Loucy (cell line): ENCODE data around the gene KDM4B.

Experiments
- H2AFZ ChIP-seq: fragments of 200-600 bp; sonication (generic); 2 replicates; pipeline ENCODE4 v1.6.0; 2016; ENCODE audit warnings: antibody characterized with exemption, mild to moderate bottlenecking, low read length, moderate library complexity
- H3F3A ChIP-seq: fragments of 200-600 bp; 2 replicates; pipeline ENCODE4 v1.6.0; 2016; ENCODE audit warnings: antibody characterized with exemption, low read depth, mild to moderate bottlenecking
- H3K27me3 ChIP-seq: fragments of 200-600 bp; sonication (generic); 2 replicates; pipeline ENCODE4 v1.6.1; 2014; ENCODE audit warnings: low read length, mild to moderate bottlenecking; ENCODE audit not compliant: insufficient read depth, poor library complexity, severe bottlenecking
- H3K36me3 ChIP-seq: fragments of 200-600 bp; sonication (generic); 2 replicates; pipeline ENCODE4 v1.6.1; 2016; ENCODE audit warnings: low read length; ENCODE audit not compliant: insufficient read depth
- H3K4me1 ChIP-seq: fragments of 200-600 bp; sonication (generic); 2 replicates; pipeline ENCODE4 v1.5.1; 2014; ENCODE audit warnings: low read length, mild to moderate bottlenecking; ENCODE audit not compliant: insufficient read depth, poor library complexity, severe bottlenecking
- H3K4me2 ChIP-seq: fragments of 200-600 bp; sonication (generic); 2 replicates; pipeline ENCODE4 v1.6.0; 2014; ENCODE audit warnings: antibody characterized with exemption, low read length, low read depth, mild to moderate bottlenecking; ENCODE audit not compliant: poor library complexity, severe bottlenecking
- H3K4me3 ChIP-seq: fragments of 200-600 bp; sonication (generic); 2 replicates; pipeline ENCODE4 v1.5.1; 2014; ENCODE audit warnings: low read length, mild to moderate bottlenecking, mixed read lengths; ENCODE audit not compliant: poor library complexity, severe bottlenecking
- H3K79me2 ChIP-seq: fragments of 200-600 bp; sonication (generic); 2 replicates; pipeline ENCODE4 v1.6.1; 2014; ENCODE audit warnings: low read length; ENCODE audit not compliant: insufficient read depth
- H3K9ac ChIP-seq: fragments of 200-600 bp; sonication (generic); 2 replicates; pipeline ENCODE4 v1.6.0; 2014; ENCODE audit warnings: mild to moderate bottlenecking, low read depth, low read length, moderate library complexity; ENCODE audit not compliant: poor library complexity, severe bottlenecking
- H3K9me2 ChIP-seq: fragments of 200-600 bp; sonication (generic); replicated peaks from 2 replicates; pipeline ENCODE4 v1.6.1; 2016; ENCODE audit warnings: low read depth, low read length, mixed read lengths
- H3K9me3 ChIP-seq: fragments of 200-600 bp; sonication (generic); 2 replicates; pipeline ENCODE4 v1.6.1; 2014; ENCODE audit warnings: mild to moderate bottlenecking, antibody characterized with exemption, low read length, low read depth; ENCODE audit not compliant: insufficient read depth
- H4K20me1 ChIP-seq: fragments of 200-600 bp; sonication (generic); 2 replicates; pipeline ENCODE4 v1.6.0; 2014; ENCODE audit warnings: antibody characterized with exemption, low read length, mild to moderate bottlenecking; ENCODE audit not compliant: insufficient read depth, poor library complexity, severe bottlenecking
- CTCF ChIP-seq: fragments of 200-600 bp; sonication (generic); conservative IDR thresholded peaks from 2 replicates; pipeline ENCODE4 v1.5.1; 2014; ENCODE audit warnings: mild to moderate bottlenecking, antibody characterized with exemption, low read length
- EZH2phosphoT487 ChIP-seq: fragments of 200-600 bp; IDR thresholded peaks from 2 replicates; pipeline ENCODE4 v1.6.1; 2018; ENCODE audit warnings: antibody characterized with exemption, mild to moderate bottlenecking, moderate library complexity, borderline replicate concordance

KDM4B gene

GRCh38 chr19:5070331-5070730 lies 101.4 kb downstream of the KDM4B start:
- Histone ChIP-seq H4K20me1 (no peaks in the 10 kb centered on the region), H3K9me3 (no peaks in the 10 kb centered on the region), H3K27me3 (no peaks in the 10 kb centered on the region), H3F3A (no peaks in the 10 kb centered on the region), H3K36me3 (peaks cover 60% of the 10 kb centered on the region; the same call in 1 of the 2 replicates), H3K79me2 (no peaks in the 10 kb centered on the region; the same call in 1 of the 2 replicates), H3K9me2 (no peaks in the 10 kb centered on the region), H3K4me1 (peaks cover 7% of the 10 kb centered on the region), H3K4me3 (no peak overlapping the region), H3K9ac (no peak overlapping the region), H2AFZ (no peak overlapping the region), H3K4me2 (no peak overlapping the region)
- TF ChIP-seq EZH2phosphoT487 (no peak), CTCF (no peak)

- H3K9me2 ChIP-seq, result no peaks in the 10 kb centered on the region
- H4K20me1 ChIP-seq, result no peaks in the 10 kb centered on the region
- peaks cover 13% of the 10 kb centered on the region for H3K4me1 ChIP-seq
- H3K36me3 ChIP-seq, result peaks cover 55% of the 10 kb centered on the region; the same call in 1 of the 2 replicates
- H3K9me3 ChIP-seq, result no peaks in the 10 kb centered on the region
- H3K4me2 ChIP-seq, result no peak overlapping the region
- no peak overlapping the region for H3K9ac ChIP-seq
- no peak overlapping the region for H2AFZ ChIP-seq
- no peaks in the 10 kb centered on the region for H3K27me3 ChIP-seq
- TF ChIP-seq CTCF (no peak), EZH2phosphoT487 (no peak)
- H3F3A ChIP-seq, result no peaks in the 10 kb centered on the region
- no peak overlapping the region for H3K4me3 ChIP-seq
- H3K79me2 ChIP-seq, result no peaks in the 10 kb centered on the region; the same call in 1 of the 2 replicates
These were observed 102.0 kb downstream of the KDM4B start for GRCh38 chr19:5070930-5071329.

- no peak overlapping the region for H3K4me2 ChIP-seq
- peaks cover 13% of the 10 kb centered on the region for H3K4me1 ChIP-seq
- TF ChIP-seq EZH2phosphoT487 (no peak), CTCF (no peak)
- no peaks in the 10 kb centered on the region for H3K9me3 ChIP-seq
- H2AFZ ChIP-seq, result no peak overlapping the region
- no peaks in the 10 kb centered on the region for H4K20me1 ChIP-seq
- peaks cover 51% of the 10 kb centered on the region; the same call in 1 of the 2 replicates for H3K36me3 ChIP-seq
- no peaks in the 10 kb centered on the region; the same call in 1 of the 2 replicates for H3K79me2 ChIP-seq
- no peaks in the 10 kb centered on the region for H3K9me2 ChIP-seq
- no peaks in the 10 kb centered on the region for H3K27me3 ChIP-seq
- no peak overlapping the region for H3K4me3 ChIP-seq
- H3F3A ChIP-seq, result no peaks in the 10 kb centered on the region
- H3K9ac ChIP-seq, result no peak overlapping the region
These were observed 102.7 kb downstream of the KDM4B start for GRCh38 chr19:5071579-5071978.
